Loucy (cell line): ENCODE data around the gene ANGEL1.

Source experiments
- EZH2phosphoT487 ChIP-seq: fragments of 200-600 bp; IDR thresholded peaks from 2 replicates; pipeline ENCODE4 v1.6.1; 2018; ENCODE audit warnings: antibody characterized with exemption, mild to moderate bottlenecking, moderate library complexity, borderline replicate concordance
- TF ChIP-seq, protein P1 (sequence below): fragments of 200-600 bp; sonication (generic); conservative IDR thresholded peaks from 2 replicates; pipeline ENCODE4 v1.5.1; 2014; ENCODE audit warnings: mild to moderate bottlenecking, antibody characterized with exemption, low read length

- TF ChIP-seq, protein P1, sequence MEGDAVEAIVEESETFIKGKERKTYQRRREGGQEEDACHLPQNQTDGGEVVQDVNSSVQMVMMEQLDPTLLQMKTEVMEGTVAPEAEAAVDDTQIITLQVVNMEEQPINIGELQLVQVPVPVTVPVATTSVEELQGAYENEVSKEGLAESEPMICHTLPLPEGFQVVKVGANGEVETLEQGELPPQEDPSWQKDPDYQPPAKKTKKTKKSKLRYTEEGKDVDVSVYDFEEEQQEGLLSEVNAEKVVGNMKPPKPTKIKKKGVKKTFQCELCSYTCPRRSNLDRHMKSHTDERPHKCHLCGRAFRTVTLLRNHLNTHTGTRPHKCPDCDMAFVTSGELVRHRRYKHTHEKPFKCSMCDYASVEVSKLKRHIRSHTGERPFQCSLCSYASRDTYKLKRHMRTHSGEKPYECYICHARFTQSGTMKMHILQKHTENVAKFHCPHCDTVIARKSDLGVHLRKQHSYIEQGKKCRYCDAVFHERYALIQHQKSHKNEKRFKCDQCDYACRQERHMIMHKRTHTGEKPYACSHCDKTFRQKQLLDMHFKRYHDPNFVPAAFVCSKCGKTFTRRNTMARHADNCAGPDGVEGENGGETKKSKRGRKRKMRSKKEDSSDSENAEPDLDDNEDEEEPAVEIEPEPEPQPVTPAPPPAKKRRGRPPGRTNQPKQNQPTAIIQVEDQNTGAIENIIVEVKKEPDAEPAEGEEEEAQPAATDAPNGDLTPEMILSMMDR: no peak
- TF ChIP-seq EZH2phosphoT487: no peak
Measured at GRCh38 chr14:76856769-76857168, 44.1 kb upstream of the ANGEL1 start.
